Endothelial cell of umbilical vein (primary cell): ENCODE results near the gene RFNG.

Experiments used
- CTCF ChIP-seq, 2 donors: IDR thresholded peaks; 1 replicate in 1 of 2; 2 replicates in 1 of 2; pipeline ENCODE4 v1.5.1; 2011; ENCODE audit warnings: low read length in 2 of 2, mild to moderate bottlenecking in 2 of 2, moderate library complexity in 2 of 2, control low read depth in 1 of 2, inconsistent platforms in 1 of 2, low read depth in 1 of 2; ENCODE audit not compliant: insufficient read depth in 1 of 2; ENCODE audit errors: extremely low read depth in 1 of 2
- EZH2 ChIP-seq: IDR thresholded peaks from 2 replicates; pipeline ENCODE4 v1.6.1; 2012; ENCODE audit warnings: borderline replicate concordance, low read depth, mild to moderate bottlenecking, moderate library complexity, low read length, inconsistent platforms; ENCODE audit not compliant: severe bottlenecking
- FOS ChIP-seq: IDR thresholded peaks from 2 replicates; pipeline ENCODE4 v1.6.1; 2011; ENCODE audit warnings: mild to moderate bottlenecking, low read length, moderate library complexity, borderline replicate concordance; ENCODE audit not compliant: insufficient read depth
- GATA2 ChIP-seq: IDR thresholded peaks from 2 replicates; pipeline ENCODE4 v1.7.0; 2011; ENCODE audit warnings: low read depth, mild to moderate bottlenecking, moderate library complexity, mixed read lengths, low read length; ENCODE audit not compliant: insufficient read length, insufficient read depth
- JUN ChIP-seq: IDR thresholded peaks from 2 replicates; pipeline ENCODE4 v1.6.1; 2011; ENCODE audit warnings: borderline replicate concordance, low read depth; ENCODE audit not compliant: insufficient read length, insufficient read depth
- MYC ChIP-seq: IDR thresholded peaks from one replicate; pipeline ENCODE4 v1.6.1; 2011; ENCODE audit warnings: mild to moderate bottlenecking, low read depth, low read length
- POLR2A ChIP-seq: IDR thresholded peaks from 2 replicates; pipeline ENCODE4 v1.6.1; 2012; ENCODE audit warnings: low read depth, mild to moderate bottlenecking, control low read depth, low read length
- POLR2AphosphoS5 ChIP-seq: IDR thresholded peaks from 2 replicates; pipeline ENCODE4 v1.6.1; 2012; ENCODE audit warnings: low read depth, mild to moderate bottlenecking, control low read depth, low read length, moderate library complexity; ENCODE audit not compliant: insufficient read depth
- TF ChIP-seq, protein P1 (sequence below): IDR thresholded peaks from 2 replicates; pipeline ENCODE4 v1.6.1; 2011; ENCODE audit not compliant: insufficient read depth, insufficient read length

DNA sequence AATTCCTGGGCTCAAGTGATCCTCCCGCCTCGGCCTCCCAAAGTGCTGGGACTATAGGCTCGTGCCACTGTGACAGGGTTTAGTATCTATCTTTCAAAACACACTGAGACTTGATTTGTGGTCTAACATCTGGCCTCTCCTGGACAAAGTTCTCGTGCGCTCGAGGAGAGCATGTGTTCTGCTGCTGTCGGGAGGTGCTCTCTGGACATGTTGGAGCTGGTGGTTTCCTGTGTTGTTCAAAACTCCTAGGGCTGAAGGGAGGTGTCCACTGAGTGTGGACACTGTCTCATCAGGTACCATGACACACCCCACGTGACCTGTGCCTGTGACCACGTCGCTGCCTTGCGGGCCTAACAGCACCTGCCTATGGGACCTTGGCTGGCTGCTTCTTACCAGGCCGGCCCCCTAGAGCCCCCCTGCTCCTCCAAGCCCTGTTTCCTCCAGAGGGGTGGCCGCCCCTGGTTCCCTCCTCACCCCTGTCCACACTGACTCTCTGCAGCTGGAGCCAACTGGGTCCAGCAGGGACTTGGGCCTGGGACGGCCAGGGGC is 5.6 kb downstream of the RFNG start:
- no peak for TF ChIP-seq JUN
- TF ChIP-seq CTCF (IDR thresholded peaks at IDR 0.05; ENCODE audit: extremely low read depth in 1 of 2, insufficient read depth in 1 of 2, low read depth in 1 of 2, low read length in 2 of 2): no peak
- TF ChIP-seq, protein P1, sequence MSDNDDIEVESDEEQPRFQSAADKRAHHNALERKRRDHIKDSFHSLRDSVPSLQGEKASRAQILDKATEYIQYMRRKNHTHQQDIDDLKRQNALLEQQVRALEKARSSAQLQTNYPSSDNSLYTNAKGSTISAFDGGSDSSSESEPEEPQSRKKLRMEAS: no peak
- no peak for TF ChIP-seq MYC
- TF ChIP-seq EZH2: no peak
- no peak for TF ChIP-seq POLR2AphosphoS5
- TF ChIP-seq POLR2A: no peak
- TF ChIP-seq GATA2: no peak
- no peak for TF ChIP-seq FOS
